Endodermal cell (in vitro differentiated cells): Measurements from ENCODE around the gene PPP1R14D. TPM values are rescaled to one million over a fixed set of nuclear protein-coding genes. Genes with fewer than 3 reads are reported as not detected.

Experiments used
- DNase-seq: peaks from one replicate; pipeline ENCODE4 v3.0.0-alpha.2; 2017
- H3K27ac ChIP-seq: 2 replicates; pipeline ENCODE4 v1.5.1; 2013; ENCODE audit warnings: mild to moderate bottlenecking, low read depth, low read length, moderate library complexity
- H3K27me3 ChIP-seq: 2 replicates; pipeline ENCODE4 v1.6.1; 2013; ENCODE audit warnings: mild to moderate bottlenecking, low read length, moderate library complexity; ENCODE audit not compliant: insufficient read depth, control insufficient read depth, poor library complexity, severe bottlenecking
- H3K36me3 ChIP-seq: 2 replicates; pipeline ENCODE4 v1.7.0; 2013; ENCODE audit warnings: mild to moderate bottlenecking, low read length, moderate library complexity; ENCODE audit not compliant: control insufficient read depth, insufficient read depth
- H3K4me1 ChIP-seq: one replicate; pipeline ENCODE4 v1.7.0; 2013; ENCODE audit warnings: low read length; ENCODE audit not compliant: control insufficient read depth, insufficient read depth
- H3K4me3 ChIP-seq: 2 replicates; pipeline ENCODE4 v1.5.1; 2013; ENCODE audit warnings: mild to moderate bottlenecking, low read length, moderate library complexity
- H3K9ac ChIP-seq: 2 replicates; pipeline ENCODE4 v1.6.1; 2013; ENCODE audit warnings: mild to moderate bottlenecking, low read length, moderate library complexity; ENCODE audit not compliant: poor library complexity, severe bottlenecking; ENCODE audit errors: extremely low read depth
- H3K9me3 ChIP-seq: 2 replicates; pipeline ENCODE4 v1.6.1; 2013; ENCODE audit warnings: mild to moderate bottlenecking, low read length, moderate library complexity; ENCODE audit not compliant: control insufficient read depth
- H3K27ac Mint-ChIP-seq: 2 replicates; pipeline ENCODE4 v1.8.0; 2020; ENCODE audit warnings: mixed read lengths
- H3K27me3 Mint-ChIP-seq: 2 replicates; pipeline ENCODE4 v1.8.0; 2021; ENCODE audit warnings: mild to moderate bottlenecking, mixed read lengths; ENCODE audit not compliant: insufficient read depth
- H3K36me3 Mint-ChIP-seq: 2 replicates; pipeline ENCODE4 v1.8.0; 2020; ENCODE audit warnings: low read depth, mixed read lengths
- H3K4me1 Mint-ChIP-seq: 2 replicates; pipeline ENCODE4 v1.8.0; 2020; ENCODE audit warnings: mixed read lengths
- H3K4me3 Mint-ChIP-seq: 2 replicates; pipeline ENCODE4 v1.8.0; 2020; ENCODE audit warnings: mild to moderate bottlenecking, moderate library complexity, mixed read lengths
- H3K9me3 Mint-ChIP-seq: 2 replicates; pipeline ENCODE4 v1.8.0; 2020; ENCODE audit warnings: mild to moderate bottlenecking, mixed read lengths
- CTCF ChIP-seq: fragments of 200-600 bp; sonication (generic); conservative IDR thresholded peaks from 2 replicates; pipeline ENCODE4 v1.5.0; 2021; ENCODE audit warnings: antibody characterized with exemption, mild to moderate bottlenecking
- WGBS, 2 experiments: methylation state at CpG; one replicate each; pipeline versions ENCODE4 v1.1.5 to v1.1.7; 2013; ENCODE audit warnings: missing lambda C conversion rate in 2 of 2, mixed read lengths in 1 of 2; ENCODE audit not compliant: insufficient coverage in 1 of 2, insufficient read length in 1 of 2; 5-methylcytosine and 5-hydroxymethylcytosine counted together
- total RNA-seq, 2 donors: library from RNA; stranded (reverse); fragmentation: NEBNext Ultra II Directional in 1 of 2; extraction: Animal tissue kit (Norgen Biotek cat#: 25700) in 1 of 2; gene quantifications; 2 replicates in 1 of 2; 3 replicates in 1 of 2; pipeline ENCODE4 v1.2.1, GENCODE V29; 2021

PPP1R14D gene
- total RNA-seq, 2 donors from 2014 or later: not detected

GRCh38 chr15:40853241-40853890 is 24.9 kb upstream of the PPP1R14D start:
- Mint-ChIP-seq H3K4me1 (peaks cover 4% of the 10 kb centered on the region), H3K27me3 (no peaks in the 10 kb centered on the region), H3K4me3 (no peak overlapping the region), H3K36me3 (peaks cover 55% of the 10 kb centered on the region), H3K9me3 (no peaks in the 10 kb centered on the region), H3K27ac (no peak overlapping the region)
- Histone ChIP-seq H3K27me3 (no peaks in the 10 kb centered on the region), H3K9ac (no peak overlapping the region), H3K36me3 (peaks cover 27% of the 10 kb centered on the region), H3K27ac (no peak overlapping the region), H3K4me3 (no peak overlapping the region), H3K9me3 (no peaks in the 10 kb centered on the region), H3K4me1 (no peaks in the 10 kb centered on the region)
- DNase-seq: no peak
- TF ChIP-seq CTCF: no peak
- 93 to 96% methylated on average over 13 to 16 of the region's 16 CpGs for WGBS, 2 experiments

- Mint-ChIP-seq H3K9me3 (no peaks in the 10 kb centered on the region), H3K27ac (no peak overlapping the region), H3K27me3 (no peaks in the 10 kb centered on the region), H3K4me1 (peaks cover 11% of the 10 kb centered on the region), H3K4me3 (no peak overlapping the region), H3K36me3 (peaks cover 55% of the 10 kb centered on the region)
- H3K27ac ChIP-seq: no peak overlapping the region
- H3K9ac ChIP-seq: no peak overlapping the region
- no peaks in the 10 kb centered on the region for H3K9me3 ChIP-seq
- H3K27me3 ChIP-seq: no peaks in the 10 kb centered on the region
- no peak overlapping the region for H3K4me3 ChIP-seq
- no peaks in the 10 kb centered on the region for H3K4me1 ChIP-seq
- WGBS, 2 experiments: 93% methylated on average over 5 of the region's 5 CpGs; no CpG with 5 or more reads in 1 of the 2 experiments
- no peak for DNase-seq
- H3K36me3 ChIP-seq: peaks cover 25% of the 10 kb centered on the region
- TF ChIP-seq CTCF: no peak
Measured at GRCh38 chr15:40852529-40852928, 24.0 kb upstream of the PPP1R14D start.

- Histone ChIP-seq H3K4me1 (peaks cover 5% of the 10 kb centered on the region), H3K27me3 (no peaks in the 10 kb centered on the region), H3K9ac (no peak overlapping the region), H3K4me3 (no peak overlapping the region), H3K36me3 (peaks cover 19% of the 10 kb centered on the region), H3K27ac (no peak overlapping the region), H3K9me3 (no peaks in the 10 kb centered on the region)
- Mint-ChIP-seq H3K27me3 (no peaks in the 10 kb centered on the region), H3K4me1 (peaks cover 23% of the 10 kb centered on the region), H3K36me3 (peaks cover 55% of the 10 kb centered on the region), H3K27ac (peak overlapping the region; percentile 53), H3K4me3 (no peak overlapping the region), H3K9me3 (no peaks in the 10 kb centered on the region)
- no peak for DNase-seq
- no peak for TF ChIP-seq CTCF
- WGBS, 2 experiments: 92 to 94% methylated on average over 7 to 8 of the region's 8 CpGs
Measured at GRCh38 chr15:40850576-40851112, 22.1 kb upstream of the PPP1R14D start.
